CD4-positive, CD25-positive, alpha-beta regulatory T cell (primary cell): ENCODE measurements around the gene SYPL2. TPM values are rescaled to one million over a fixed set of nuclear protein-coding genes. Genes with fewer than 3 reads are reported as not detected.

Experiments used
- ATAC-seq, 2 donors: fragments of 150-1000 bp; cut with Tn5 transposase; one replicate each; pipeline ENCODE4 v1.10.0; 2021; ENCODE audit warnings: low read depth in 2 of 2, moderate number of reproducible peaks in 2 of 2, moderate library complexity in 1 of 2
- DNase-seq, 3 donors: peaks; one replicate each; pipeline versions ENCODE4 v3.0.0 to v3.0.0-alpha.2; 2012 to 2022; ENCODE audit warnings: mixed read lengths in 1 of 3
- H3K27ac ChIP-seq: one replicate; pipeline ENCODE4 v1.7.0; 2013; ENCODE audit warnings: mild to moderate bottlenecking, low read length; ENCODE audit not compliant: insufficient read depth, poor library complexity, severe bottlenecking
- H3K27me3 ChIP-seq: one replicate; pipeline ENCODE4 v1.7.0; 2013; ENCODE audit warnings: low read length; ENCODE audit not compliant: control insufficient read depth, insufficient read depth
- H3K36me3 ChIP-seq: one replicate; pipeline ENCODE4 v1.7.0; 2013; ENCODE audit warnings: mild to moderate bottlenecking, low read length, moderate library complexity; ENCODE audit not compliant: control insufficient read depth, insufficient read depth
- H3K4me1 ChIP-seq: 2 replicates; pipeline ENCODE4 v1.7.0; 2013; ENCODE audit warnings: mild to moderate bottlenecking, low read length; ENCODE audit not compliant: insufficient read depth, control insufficient read depth, poor library complexity, severe bottlenecking
- H3K4me3 ChIP-seq: one replicate; pipeline ENCODE4 v1.7.0; 2013; ENCODE audit warnings: low read depth, mild to moderate bottlenecking, low read length, moderate library complexity
- H3K9me3 ChIP-seq, 2 experiments: 1 replicate in 1 of 2; 2 replicates in 1 of 2; pipeline ENCODE4 v1.7.0; 2013; ENCODE audit warnings: low read length in 2 of 2, mild to moderate bottlenecking in 1 of 2, moderate library complexity in 1 of 2; ENCODE audit not compliant: control insufficient read depth in 2 of 2
- H3K27ac Mint-ChIP-seq, 3 donors: one replicate each; pipeline ENCODE4 v1.8.0; 2020 to 2022; ENCODE audit warnings: mild to moderate bottlenecking in 3 of 3, mixed read lengths in 3 of 3, moderate library complexity in 2 of 3
- H3K27me3 Mint-ChIP-seq: one replicate; pipeline ENCODE4 v1.8.0; 2022; ENCODE audit warnings: mild to moderate bottlenecking, mixed read lengths
- H3K36me3 Mint-ChIP-seq: one replicate; pipeline ENCODE4 v1.8.0; 2020; ENCODE audit warnings: mixed read lengths
- H3K4me1 Mint-ChIP-seq, 4 donors: one replicate each; pipeline ENCODE4 v1.8.0; 2020 to 2022; ENCODE audit warnings: mixed read lengths in 4 of 4, mild to moderate bottlenecking in 1 of 4
- H3K4me3 Mint-ChIP-seq, 4 donors: one replicate each; pipeline ENCODE4 v1.8.0; 2020 to 2022; ENCODE audit warnings: mild to moderate bottlenecking in 4 of 4, mixed read lengths in 4 of 4, moderate library complexity in 3 of 4
- H3K9me3 Mint-ChIP-seq, 7 donors: one replicate each; pipeline ENCODE4 v1.8.0; 2020 to 2022; ENCODE audit warnings: mixed read lengths in 7 of 7, mild to moderate bottlenecking in 3 of 7, moderate library complexity in 2 of 7
- polyA plus RNA-seq, 4 donors: library from polyadenylated mRNA; unstranded; fragments of 300-500 nt; fragmentation: Illumina TruSeq; gene quantifications; one replicate each; pipeline ENCODE4 v1.2.3, GENCODE V29; 2021
- total RNA-seq: library from RNA; stranded (reverse); gene quantifications from one replicate; pipeline ENCODE4 v1.2.3, GENCODE V29; 2022

SYPL2 gene
- total and polyA plus RNA-seq, 5 donors from 2014 or later, result not detected

- Mint-ChIP-seq H3K9me3 (peaks cover 0 to 2% (median 0%) of the 10 kb centered on the region in 7 donors), H3K4me3 (no peak overlapping the region), H3K36me3 (peaks cover 2% of the 10 kb centered on the region), H3K27ac (no peak overlapping the region), H3K27me3 (peaks cover 24% of the 10 kb centered on the region), H3K4me1 (peaks cover 7 to 33% (median 20%) of the 10 kb centered on the region in 4 donors)
- Histone ChIP-seq H3K9me3 (no peaks in the 10 kb centered on the region), H3K27ac (no peak overlapping the region), H3K4me1 (peaks cover 18% of the 10 kb centered on the region), H3K27me3 (no peaks in the 10 kb centered on the region), H3K4me3 (no peak overlapping the region), H3K36me3 (peaks cover under 1% of the 10 kb centered on the region)
- ATAC-seq (no peak), DNase-seq (no peak)
Observed at GRCh38 chr1:109513110-109513710, 46.9 kb downstream of the SYPL2 start.

GRCh38 chr1:109514846-109515245, 48.5 kb downstream of the SYPL2 start:
- Mint-ChIP-seq H3K27me3 (peaks cover 20% of the 10 kb centered on the region), H3K27ac (peak overlapping the region in 1 of 3 donors; percentile 70), H3K36me3 (no peaks in the 10 kb centered on the region), H3K9me3 (peaks cover 0 to 2% (median 0%) of the 10 kb centered on the region in 7 donors), H3K4me1 (peaks cover 6 to 21% (median 13%) of the 10 kb centered on the region in 4 donors), H3K4me3 (no peak overlapping the region)
- ATAC-seq (no peak), DNase-seq (no peak)
- no peaks in the 10 kb centered on the region for H3K36me3 ChIP-seq
- no peak overlapping the region for H3K27ac ChIP-seq
- H3K9me3 ChIP-seq, result no peaks in the 10 kb centered on the region
- no peak overlapping the region for H3K4me3 ChIP-seq
- no peaks in the 10 kb centered on the region for H3K27me3 ChIP-seq
- H3K4me1 ChIP-seq, result peaks cover 7% of the 10 kb centered on the region

GRCh38 chr1:109516872-109517271, 50.5 kb downstream of the SYPL2 start:
- Histone ChIP-seq H3K9me3 (no peaks in the 10 kb centered on the region), H3K4me1 (no peaks in the 10 kb centered on the region), H3K36me3 (no peaks in the 10 kb centered on the region), H3K27me3 (no peaks in the 10 kb centered on the region), H3K4me3 (no peak overlapping the region), H3K27ac (no peak overlapping the region)
- H3K27me3 Mint-ChIP-seq, result peaks cover 6% of the 10 kb centered on the region
- no peaks in the 10 kb centered on the region for H3K36me3 Mint-ChIP-seq
- no peak overlapping the region for H3K27ac Mint-ChIP-seq
- no peak for DNase-seq
- H3K4me3 Mint-ChIP-seq, result no peak overlapping the region
- no peak for ATAC-seq
- peaks cover 0 to 3% (median 1%) of the 10 kb centered on the region in 4 donors for H3K4me1 Mint-ChIP-seq
- H3K9me3 Mint-ChIP-seq, result peaks cover 0 to 2% (median 0%) of the 10 kb centered on the region in 7 donors

GRCh38 chr1:109517337-109517736, 51.0 kb downstream of the SYPL2 start:
- no peaks in the 10 kb centered on the region for H3K4me1 ChIP-seq
- no peak overlapping the region for H3K27ac ChIP-seq
- Mint-ChIP-seq H3K9me3 (peaks cover 0 to 2% (median 0%) of the 10 kb centered on the region in 7 donors), H3K36me3 (no peaks in the 10 kb centered on the region), H3K4me3 (no peak overlapping the region), H3K27ac (no peak overlapping the region), H3K4me1 (peaks cover 0 to 3% (median 0%) of the 10 kb centered on the region in 4 donors), H3K27me3 (peaks cover 8% of the 10 kb centered on the region)
- no peak for DNase-seq
- ATAC-seq, result no peak
- H3K9me3 ChIP-seq, result no peaks in the 10 kb centered on the region
- no peaks in the 10 kb centered on the region for H3K36me3 ChIP-seq
- H3K27me3 ChIP-seq, result no peaks in the 10 kb centered on the region
- no peak overlapping the region for H3K4me3 ChIP-seq

- H3K9me3 ChIP-seq, result no peaks in the 10 kb centered on the region
- Mint-ChIP-seq H3K4me3 (no peak overlapping the region), H3K9me3 (peaks cover 0 to 2% (median 0%) of the 10 kb centered on the region in 7 donors), H3K4me1 (peaks cover 0 to 3% (median 0%) of the 10 kb centered on the region in 4 donors), H3K27ac (no peak overlapping the region), H3K36me3 (peaks cover 3% of the 10 kb centered on the region), H3K27me3 (peaks cover 8% of the 10 kb centered on the region)
- no peak overlapping the region for H3K4me3 ChIP-seq
- H3K27me3 ChIP-seq, result no peaks in the 10 kb centered on the region
- ATAC-seq (no peak), DNase-seq (no peak)
- no peaks in the 10 kb centered on the region for H3K36me3 ChIP-seq
- H3K27ac ChIP-seq, result no peak overlapping the region
- H3K4me1 ChIP-seq, result no peaks in the 10 kb centered on the region
Observed at GRCh38 chr1:109521002-109521951, 54.9 kb downstream of the SYPL2 start.

GRCh38 chr1:109522026-109522425, 55.7 kb downstream of the SYPL2 start:
- no peaks in the 10 kb centered on the region for H3K9me3 ChIP-seq
- no peaks in the 10 kb centered on the region for H3K36me3 ChIP-seq
- H3K36me3 Mint-ChIP-seq, result peaks cover 3% of the 10 kb centered on the region
- peaks cover under 1% of the 10 kb centered on the region for H3K27me3 ChIP-seq
- no peaks in the 10 kb centered on the region for H3K4me1 Mint-ChIP-seq
- H3K27me3 Mint-ChIP-seq, result peaks cover 4% of the 10 kb centered on the region
- H3K9me3 Mint-ChIP-seq, result peaks cover 0 to 2% (median 0%) of the 10 kb centered on the region in 7 donors
- H3K27ac ChIP-seq, result no peak overlapping the region
- H3K4me1 ChIP-seq, result no peaks in the 10 kb centered on the region
- H3K4me3 ChIP-seq, result no peak overlapping the region
- H3K4me3 Mint-ChIP-seq, result no peak overlapping the region
- DNase-seq (no peak), ATAC-seq (no peak)
- H3K27ac Mint-ChIP-seq, result no peak overlapping the region

GRCh38 chr1:109523706-109524105, 57.4 kb downstream of the SYPL2 start:
- Histone ChIP-seq H3K4me3 (no peak overlapping the region), H3K27ac (no peak overlapping the region), H3K4me1 (no peaks in the 10 kb centered on the region), H3K9me3 (no peaks in the 10 kb centered on the region), H3K36me3 (no peaks in the 10 kb centered on the region), H3K27me3 (peaks cover 6% of the 10 kb centered on the region)
- H3K27me3 Mint-ChIP-seq, result peaks cover 4% of the 10 kb centered on the region
- H3K27ac Mint-ChIP-seq, result no peak overlapping the region
- peaks cover 3% of the 10 kb centered on the region for H3K36me3 Mint-ChIP-seq
- no peak overlapping the region for H3K4me3 Mint-ChIP-seq
- no peaks in the 10 kb centered on the region for H3K9me3 Mint-ChIP-seq
- no peaks in the 10 kb centered on the region for H3K4me1 Mint-ChIP-seq
- ATAC-seq, result no peak
- no peak for DNase-seq
